Measurements from ENCODE around the gene CIDEB. TPM values are rescaled to one million over a fixed set of nuclear protein-coding genes. Genes with fewer than 3 reads are reported as not detected.

Gene CIDEB
- total and polyA plus RNA-seq, 2 of the 13 experiments (the other 11 are each of a cell fraction or from before 2014, with no cell fraction given), result 35.8 to 110 TPM

- TF ChIP-seq THAP7 (CRISPR knock-in tag; IDR thresholded peaks at IDR 0.05), result no peak
- TF ChIP-seq ZSCAN29 (CRISPR knock-in tag; conservative IDR thresholded peaks at IDR 0.05), result no peak
- TF ChIP-seq ZNF331 (CRISPR knock-in tag; IDR thresholded peaks at IDR 0.05), result peak; percentile 37; the same call in 1 of the 2 replicates
- 0 out of 2 replicates have a peak, but pooled peaks have one; percentile 27 for TF ChIP-seq SMAD3 (CRISPR knock-in tag; IDR thresholded peaks at IDR 0.05)
- TF ChIP-seq MAF1 (CRISPR knock-in tag; IDR thresholded peaks at IDR 0.05; ENCODE audit: borderline replicate concordance), result no peak
- TF ChIP-seq ZNF343 (CRISPR knock-in tag; IDR thresholded peaks at IDR 0.05), result no peak
- TF ChIP-seq ZNF850 (CRISPR knock-in tag; conservative IDR thresholded peaks at IDR 0.05), result no peak
- peak; percentile 98 for TF ChIP-seq STAG1 (CRISPR knock-in tag; IDR thresholded peaks at IDR 0.05)
- TF ChIP-seq CEBPG (CRISPR knock-in tag; IDR thresholded peaks at IDR 0.05), result peak; percentile 60
- TF ChIP-seq RNF219 (CRISPR knock-in tag; IDR thresholded peaks at IDR 0.05), result no peak
- no peak for TF ChIP-seq JDP2 (CRISPR knock-in tag; IDR thresholded peaks at IDR 0.05; ENCODE audit: borderline replicate concordance)
- TF ChIP-seq ZNF34 (CRISPR knock-in tag; IDR thresholded peaks at IDR 0.05; ENCODE audit: borderline replicate concordance), result no peak; the same call in 1 of the 2 replicates
- TF ChIP-seq ZNF543 (CRISPR knock-in tag; IDR thresholded peaks at IDR 0.05), result no peak; the same call in 1 of the 2 replicates
- TF ChIP-seq TCF12 (IDR thresholded peaks at IDR 0.05), result no peak
- TF ChIP-seq TCF12 (CRISPR knock-in tag; IDR thresholded peaks at IDR 0.05), result no peak
- TF ChIP-seq ZNF441 (CRISPR knock-in tag; IDR thresholded peaks at IDR 0.05; ENCODE audit: borderline replicate concordance), result no peak
- TF ChIP-seq CREB3 (CRISPR knock-in tag; IDR thresholded peaks at IDR 0.05), result no peak
- peak; percentile 59; the same call in 1 of the 2 replicates for TF ChIP-seq ZNF280B (CRISPR knock-in tag; IDR thresholded peaks at IDR 0.05; ENCODE audit: borderline replicate concordance)
- TF ChIP-seq CC2D1A (CRISPR knock-in tag; IDR thresholded peaks at IDR 0.05), result 0 out of 2 replicates have a peak, but pooled peaks have one; percentile 88
- no peak; the same call in 1 of the 2 replicates for TF ChIP-seq HES4 (CRISPR knock-in tag; IDR thresholded peaks at IDR 0.05; ENCODE audit: borderline replicate concordance)
- TF ChIP-seq POGK (CRISPR knock-in tag; conservative IDR thresholded peaks at IDR 0.05), result no peak; the same call in 1 of the 2 replicates
- no peak for TF ChIP-seq ZNF20 (CRISPR knock-in tag; IDR thresholded peaks at IDR 0.05)
- TF ChIP-seq HDAC1 (CRISPR knock-in tag; IDR thresholded peaks at IDR 0.05), result no peak; the same call in 1 of the 2 replicates
Observed at GRCh38 chr14:24296341-24297157, 11.2 kb downstream of the CIDEB start (continued).

All from HepG2 (cell line).